HEK293 (cell line): Measurements from ENCODE around the gene MICAL3.

Experiments
- CTCF ChIA-PET: fragments of 350-600 bp; formaldehyde crosslinking; extraction: SDS; loops from one replicate; lab custom pipeline; 2021; ENCODE audit warnings: antibody characterized with exemption; lab: Yijun Ruan, JAX
- POLR2A ChIA-PET: fragments of 300-600 bp; formaldehyde crosslinking; extraction: SDS; loops from one replicate; lab custom pipeline; 2020; ENCODE audit warnings: antibody characterized with exemption, inconsistent platforms; lab: Yijun Ruan, JAX
- H3K27ac ChIP-seq: fragments of 200-500 bp; sonication (Bioruptor generic); 2 replicates; pipeline ENCODE4 v1.5.1; 2014; ENCODE audit warnings: low read depth, low read length, control low read depth, inconsistent platforms; ENCODE audit errors: extremely low read depth
- H3K36me3 ChIP-seq, 2 experiments: fragments of 200-500 bp in 1 of 2; sonication (Bioruptor generic) in 1 of 2; 1 replicate in 1 of 2; 2 replicates in 1 of 2; pipeline ENCODE4 v1.5.1; 2014 to 2017; ENCODE audit warnings: inconsistent platforms in 2 of 2, low read length in 2 of 2; ENCODE audit not compliant: control insufficient read depth in 2 of 2, insufficient read depth in 1 of 2
- H3K4me1 ChIP-seq: fragments of 200-500 bp; sonication (Bioruptor generic); 2 replicates; pipeline ENCODE4 v1.5.1; 2014; ENCODE audit warnings: mild to moderate bottlenecking, low read length, inconsistent platforms; ENCODE audit not compliant: control insufficient read depth, insufficient read depth
- H3K4me3 ChIP-seq: 2 replicates; pipeline ENCODE4 v1.5.1; 2011; ENCODE audit warnings: low read depth, mild to moderate bottlenecking, control low read depth, low read length, moderate library complexity
- H3K9me3 ChIP-seq: fragments of 200-500 bp; sonication (Bioruptor generic); 2 replicates; pipeline ENCODE4 v1.5.1; 2014; ENCODE audit warnings: low read depth, low read length, inconsistent platforms; ENCODE audit not compliant: control insufficient read depth, insufficient read depth
- CTCF ChIP-seq: fragments of 450-650 bp; formaldehyde crosslinking; IDR thresholded peaks from 2 replicates; pipeline ENCODE4 v1.5.1; 2016; ENCODE audit warnings: missing biosample characterization, missing genetic modification characterization
- KLF10 ChIP-seq: fragments of 450-650 bp; IDR thresholded peaks from 2 replicates; pipeline ENCODE4 v1.5.1; 2018; ENCODE audit warnings: missing biosample characterization, mild to moderate bottlenecking, missing genetic modification characterization
- KLF16 ChIP-seq: fragments of 450-650 bp; formaldehyde crosslinking; IDR thresholded peaks from 2 replicates; pipeline ENCODE4 v1.5.1; 2017; ENCODE audit warnings: missing biosample characterization, missing genetic modification characterization
- WT1 ChIP-seq: fragments of 450-650 bp; formaldehyde crosslinking; IDR thresholded peaks from 2 replicates; pipeline ENCODE4 v1.5.1; 2016; ENCODE audit warnings: missing biosample characterization, missing genetic modification characterization
- ZBTB44 ChIP-seq: fragments of 450-650 bp; IDR thresholded peaks from 2 replicates; pipeline ENCODE4 v1.5.1; 2018; ENCODE audit warnings: missing biosample characterization, mild to moderate bottlenecking, missing genetic modification characterization
- ZNF133 ChIP-seq: fragments of 450-650 bp; formaldehyde crosslinking; IDR thresholded peaks from 2 replicates; pipeline ENCODE4 v1.5.1; 2016; ENCODE audit warnings: missing biosample characterization, missing genetic modification characterization
- ZNF148 ChIP-seq: fragments of 450-650 bp; formaldehyde crosslinking; IDR thresholded peaks from 2 replicates; pipeline ENCODE4 v1.5.0; 2017; ENCODE audit warnings: missing biosample characterization, missing genetic modification characterization, borderline replicate concordance
- ZNF239 ChIP-seq: fragments of 450-650 bp; formaldehyde crosslinking; IDR thresholded peaks from 2 replicates; pipeline ENCODE4 v1.5.1; 2016; ENCODE audit warnings: missing biosample characterization, missing genetic modification characterization
- ZNF280C ChIP-seq: fragments of 450-650 bp; formaldehyde crosslinking; IDR thresholded peaks from 2 replicates; pipeline ENCODE4 v1.5.1; 2016; ENCODE audit warnings: missing biosample characterization, missing genetic modification characterization
- ZNF362 ChIP-seq: fragments of 450-650 bp; formaldehyde crosslinking; IDR thresholded peaks from 2 replicates; pipeline ENCODE4 v1.5.1; 2016; ENCODE audit warnings: missing biosample characterization, missing genetic modification characterization
- ZNF514 ChIP-seq: fragments of 450-650 bp; formaldehyde crosslinking; IDR thresholded peaks from 2 replicates; pipeline ENCODE4 v1.5.1; 2016; ENCODE audit warnings: missing biosample characterization, missing genetic modification characterization
- ZNF639 ChIP-seq: fragments of 450-650 bp; formaldehyde crosslinking; IDR thresholded peaks from 2 replicates; pipeline ENCODE4 v1.5.1; 2016; ENCODE audit warnings: missing biosample characterization, missing genetic modification characterization
- ZNF654 ChIP-seq: fragments of 450-650 bp; formaldehyde crosslinking; IDR thresholded peaks from 2 replicates; pipeline ENCODE4 v1.5.1; 2016; ENCODE audit warnings: low read depth, missing biosample characterization, missing genetic modification characterization

Gene MICAL3

GRCh38 chr22:18013947-18014346 lies 10.4 kb downstream of the MICAL3 start (continued):
- TF ChIP-seq CTCF (tag by site-specific recombination) (no peak), ZNF133 (tag by site-specific recombination) (no peak), ZNF148 (tag by site-specific recombination) (no peak), ZNF514 (tag by site-specific recombination) (no peak), KLF16 (tag by site-specific recombination) (no peak), ZNF654 (no peak), ZNF362 (tag by site-specific recombination) (no peak), ZNF239 (no peak), ZNF639 (tag by site-specific recombination) (no peak), ZBTB44 (tag by site-specific recombination) (no peak), WT1 (tag by site-specific recombination) (no peak), KLF10 (no peak)

GRCh38 chr22:18013436-18013835 lies 10.9 kb downstream of the MICAL3 start:
- ChIA-PET POLR2A (no interaction called here), CTCF (interaction anchor here (1.8 to 2.5 kb wide), 2 partner anchors 13 to 103 kb away, joined by 9 to 11 read pairs; no protein-coding TSS in a partner anchor)
- no peak for TF ChIP-seq ZNF280C (tag by site-specific recombination)
- H3K27ac ChIP-seq: no peak overlapping the region
- no peaks in the 10 kb centered on the region for H3K9me3 ChIP-seq
- H3K4me3 ChIP-seq: no peak overlapping the region
- peaks cover 0 to 1% of the 10 kb centered on the region in 2 experiments; a peak in 1 of 3 replicates for H3K36me3 ChIP-seq
- no peaks in the 10 kb centered on the region for H3K4me1 ChIP-seq
